CD4-positive, alpha-beta T cell treated with Interleukin-17A for 1 hour (primary cell): ENCODE results near the gene TK2.
A peak's percentile ranks its signal among the peaks of the same experiment; 100 is the strongest.
"Not testable (repeated sequence)": the region's sequence is repeated elsewhere in the genome, so short reads cannot be mapped to it uniquely, and the experiment has no call there.

ENCODE experiments used
- DNase-seq: peaks from one replicate; pipeline ENCODE4 v3.0.0-alpha.2; 2020

The TK2 gene

GRCh38 chr16:66549284-66550131 lies at the start of gene TK2:
Gene TK2 (minus strand): TSS chr16:66550122. CDS start chr16:66550061, 61 bp downstream.
- DNase-seq: peak; percentile 49

GRCh38 chr16:66598111-66598510 lies 48.2 kb upstream of the TK2 start:
- no peak for DNase-seq

GRCh38 chr16:66596986-66597848 lies 47.3 kb upstream of the TK2 start:
- no peak for DNase-seq

- DNase-seq: not testable (repeated sequence)
Observed at GRCh38 chr16:66596559-66596958, 46.6 kb upstream of the TK2 start.

GRCh38 chr16:66594739-66595138 lies 44.8 kb upstream of the TK2 start:
- no peak for DNase-seq

- no peak for DNase-seq
Observed at GRCh38 chr16:66592814-66593213, 42.9 kb upstream of the TK2 start.

GRCh38 chr16:66592241-66592640 lies 42.3 kb upstream of the TK2 start:
- no peak for DNase-seq

- DNase-seq: no peak
Observed at GRCh38 chr16:66591018-66591417, 41.1 kb upstream of the TK2 start.

- peak; percentile 58 for DNase-seq
Observed at GRCh38 chr16:66590322-66590721, 40.4 kb upstream of the TK2 start.

GRCh38 chr16:66588981-66589713 lies 39.2 kb upstream of the TK2 start:
- peak; percentile 80 for DNase-seq

- DNase-seq: no peak
Observed at GRCh38 chr16:66587881-66588600, 38.1 kb upstream of the TK2 start.

- DNase-seq: no peak
Observed at GRCh38 chr16:66585481-66586239, 35.7 kb upstream of the TK2 start.

GRCh38 chr16:66581246-66581952 lies 31.5 kb upstream of the TK2 start:
- no peak for DNase-seq

- DNase-seq: no peak
Observed at GRCh38 chr16:66580605-66581209, 30.8 kb upstream of the TK2 start.

- no peak for DNase-seq
Observed at GRCh38 chr16:66578651-66579531, 29.0 kb upstream of the TK2 start, which contains the start of gene CMTM2. Gene CMTM2 (plus strand): TSS chr16:66579463. CDS start chr16:66579608, 145 bp downstream.

- DNase-seq: no peak
Observed at GRCh38 chr16:66576296-66576695, 26.4 kb upstream of the TK2 start.

GRCh38 chr16:66575060-66575459 lies 25.1 kb upstream of the TK2 start:
- DNase-seq: no peak

GRCh38 chr16:66574531-66574930 lies 24.6 kb upstream of the TK2 start:
- DNase-seq: no peak

GRCh38 chr16:66574081-66574480 lies 24.2 kb upstream of the TK2 start:
- DNase-seq: no peak
